Memory B cell (primary cell): ENCODE data around the gene DTX1.
"Not testable (repeated sequence)": the region's sequence is repeated elsewhere in the genome, so short reads cannot be mapped to it uniquely, and the experiment has no call there.

ENCODE experiments used
- ATAC-seq: fragments of 150-1000 bp; cut with Tn5 transposase; 2 replicates; pipeline ENCODE4 v1.10.0; 2021; ENCODE audit warnings: low read depth, mild to moderate bottlenecking, moderate library complexity
- DNase-seq, 2 donors: peaks; one replicate each; pipeline ENCODE4 v3.0.0; 2022; ENCODE audit warnings: low spot score in 2 of 2
- H3K27ac Mint-ChIP-seq: one replicate; pipeline ENCODE4 v1.8.0; 2022; ENCODE audit warnings: mild to moderate bottlenecking, moderate library complexity, mixed read lengths
- H3K27me3 Mint-ChIP-seq: one replicate; pipeline ENCODE4 v1.8.0; 2022; ENCODE audit warnings: mixed read lengths
- H3K36me3 Mint-ChIP-seq: one replicate; pipeline ENCODE4 v1.8.0; 2022; ENCODE audit warnings: mild to moderate bottlenecking, mixed read lengths
- H3K4me1 Mint-ChIP-seq: one replicate; pipeline ENCODE4 v1.8.0; 2022; ENCODE audit warnings: mixed read lengths
- H3K4me3 Mint-ChIP-seq: one replicate; pipeline ENCODE4 v1.8.0; 2022; ENCODE audit warnings: mild to moderate bottlenecking, moderate library complexity, mixed read lengths
- H3K9me3 Mint-ChIP-seq: one replicate; pipeline ENCODE4 v1.8.0; 2022; ENCODE audit warnings: mixed read lengths

Gene DTX1

GRCh38 chr12:113115455-113116126, 59.1 kb downstream of the DTX1 start:
- ATAC-seq, result no peak
- peaks cover 15% of the 10 kb centered on the region for H3K27me3 Mint-ChIP-seq

GRCh38 chr12:113116875-113117274, 60.3 kb downstream of the DTX1 start:
- H3K9me3 Mint-ChIP-seq, result no peaks in the 10 kb centered on the region

More at GRCh38 chr12:113115455-113116126, 59.1 kb downstream of the DTX1 start:
- Mint-ChIP-seq H3K36me3 (no peaks in the 10 kb centered on the region), H3K4me3 (no peak overlapping the region), H3K27ac (no peak overlapping the region), H3K9me3 (no peaks in the 10 kb centered on the region), H3K4me1 (peaks cover 4% of the 10 kb centered on the region)
- no peak for DNase-seq

DNA sequence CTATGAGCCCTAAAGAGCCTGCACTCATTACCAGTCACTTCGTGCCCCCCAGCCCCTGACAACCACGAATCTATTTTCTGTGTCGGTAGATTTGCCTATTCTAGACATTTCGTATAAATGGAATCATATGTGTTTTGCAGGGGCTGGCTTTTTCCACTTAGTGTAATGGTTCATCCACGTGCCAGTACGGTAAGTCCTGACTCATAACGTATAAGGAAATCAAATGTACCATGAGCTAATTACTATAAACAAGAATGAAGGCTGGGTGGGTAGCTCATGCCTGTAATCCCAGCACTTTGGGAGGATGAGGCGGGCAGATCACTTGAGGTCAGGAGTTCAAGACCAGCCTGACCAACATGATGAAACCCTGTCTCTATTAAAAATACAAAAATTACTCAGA, 61.2 kb downstream of the DTX1 start:
- H3K27ac Mint-ChIP-seq, H3K9me3 Mint-ChIP-seq, DNase-seq, H3K36me3 Mint-ChIP-seq, H3K4me3 Mint-ChIP-seq, H3K4me1 Mint-ChIP-seq, ATAC-seq: not testable (repeated sequence)
- peaks cover 14% of the 10 kb centered on the region for H3K27me3 Mint-ChIP-seq

More at GRCh38 chr12:113116875-113117274, 60.3 kb downstream of the DTX1 start:
- ATAC-seq (no peak), DNase-seq (no peak)
- Mint-ChIP-seq H3K27ac (no peak overlapping the region), H3K27me3 (peaks cover 15% of the 10 kb centered on the region), H3K4me1 (peaks cover 4% of the 10 kb centered on the region), H3K36me3 (no peaks in the 10 kb centered on the region), H3K4me3 (no peak overlapping the region)

GRCh38 chr12:113118142-113118541, 61.6 kb downstream of the DTX1 start:
- Mint-ChIP-seq H3K27me3 (peaks cover 11% of the 10 kb centered on the region), H3K4me3 (no peak overlapping the region), H3K36me3 (peaks cover under 1% of the 10 kb centered on the region), H3K27ac (no peak overlapping the region), H3K9me3 (peaks cover under 1% of the 10 kb centered on the region), H3K4me1 (peaks cover 4% of the 10 kb centered on the region)
- ATAC-seq (no peak), DNase-seq (no peak)

DNA sequence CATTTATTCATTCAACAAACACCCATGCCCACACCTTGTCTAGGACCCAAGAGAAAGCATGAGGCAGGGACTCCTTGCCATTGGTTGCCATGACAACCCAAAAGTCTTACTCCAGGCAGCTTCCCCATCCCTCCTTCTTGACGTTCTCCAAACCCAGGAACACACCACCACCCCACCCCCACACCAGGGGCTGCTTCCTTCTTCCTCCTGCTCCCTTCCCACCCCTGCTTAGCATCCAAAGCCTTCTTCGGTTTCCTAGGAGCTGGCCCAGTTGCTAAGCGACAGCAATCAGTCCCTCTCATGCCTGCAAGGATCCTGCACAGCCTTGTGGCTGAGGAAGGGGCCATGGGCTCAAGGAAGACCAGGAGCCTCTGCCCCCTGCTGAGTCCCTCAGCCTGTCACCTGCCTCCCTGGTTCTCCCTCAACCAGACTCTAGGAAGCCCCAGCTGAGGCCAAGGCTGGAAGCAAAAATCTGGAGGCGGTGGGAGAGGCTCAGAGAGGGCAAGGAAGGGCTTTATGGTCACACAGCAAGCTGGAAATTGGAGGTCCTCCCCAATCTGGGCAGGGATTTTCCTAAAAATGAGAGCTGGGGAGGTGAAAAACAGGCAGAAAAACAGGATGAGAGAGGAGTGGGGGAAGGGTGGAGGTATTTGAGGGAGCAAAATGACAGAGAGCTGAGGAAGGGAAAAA, 63.6 kb downstream of the DTX1 start:
- peaks cover 2% of the 10 kb centered on the region for H3K36me3 Mint-ChIP-seq
- H3K4me3 Mint-ChIP-seq, result no peak overlapping the region
- H3K27ac Mint-ChIP-seq, result no peak overlapping the region
- peaks cover 2% of the 10 kb centered on the region for H3K9me3 Mint-ChIP-seq
- peaks cover 8% of the 10 kb centered on the region for H3K27me3 Mint-ChIP-seq
- peaks cover 4% of the 10 kb centered on the region for H3K4me1 Mint-ChIP-seq
- no peak for DNase-seq
- no peak for ATAC-seq

DNA sequence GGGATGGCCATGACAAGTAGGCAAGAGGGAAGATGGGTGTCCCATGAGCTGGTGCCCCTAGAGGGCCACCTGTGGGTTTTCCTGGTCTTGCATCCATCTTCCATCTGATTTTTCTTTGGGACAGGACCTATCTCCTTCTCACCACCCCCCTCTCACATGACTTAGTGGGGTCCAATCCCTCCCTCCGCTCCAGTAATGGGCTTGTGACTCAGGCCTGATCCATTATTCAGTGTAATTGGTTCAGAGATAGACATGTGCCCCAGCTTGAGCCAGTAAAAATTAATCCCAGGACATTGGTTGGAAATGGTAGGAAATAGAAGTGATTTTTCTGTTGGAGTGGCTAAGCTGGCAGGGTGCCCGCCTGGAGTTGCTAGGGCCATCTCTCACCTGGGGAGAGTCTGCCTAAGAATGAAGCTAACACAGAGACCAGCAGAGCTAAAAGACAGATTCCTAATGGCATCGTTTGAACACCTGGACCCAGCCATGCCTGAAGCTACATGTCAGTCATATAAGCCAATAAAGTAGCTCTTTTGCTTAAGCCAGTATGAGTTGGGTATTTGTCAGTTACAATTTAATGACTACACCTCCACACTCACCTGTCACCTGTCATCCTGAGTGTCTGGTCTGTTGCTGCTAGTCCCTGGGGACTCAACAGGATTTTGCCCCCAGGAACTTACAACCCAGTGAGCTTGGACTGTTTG, 64.3 kb downstream of the DTX1 start:
- Mint-ChIP-seq H3K36me3 (peaks cover 2% of the 10 kb centered on the region), H3K27me3 (peaks cover 10% of the 10 kb centered on the region), H3K4me1 (peaks cover 4% of the 10 kb centered on the region), H3K27ac (no peak overlapping the region), H3K9me3 (peaks cover 2% of the 10 kb centered on the region), H3K4me3 (no peak overlapping the region)
- ATAC-seq, result peak; percentile 32
- DNase-seq, result no peak

DNA sequence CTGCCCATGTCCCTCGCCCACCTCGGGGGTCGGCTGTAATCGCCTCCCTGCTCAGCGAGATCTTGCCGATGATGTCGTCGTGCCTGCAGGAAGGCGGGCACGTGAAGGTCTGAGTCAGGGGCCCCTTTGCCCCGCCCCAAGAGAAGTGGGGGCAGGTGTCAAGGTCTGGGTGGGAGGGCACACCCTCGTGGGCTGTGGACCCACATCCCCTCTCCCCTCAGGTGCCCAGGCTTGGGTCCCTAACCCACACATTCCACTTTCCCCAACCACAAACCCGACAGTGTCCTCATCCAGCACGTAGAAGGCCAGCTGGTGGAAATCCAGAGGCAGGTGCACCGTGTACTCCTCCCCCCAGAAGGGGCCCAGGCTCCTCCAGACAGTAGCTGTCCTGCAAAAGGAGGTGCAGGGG, 71.3 kb downstream of the DTX1 start:
- Mint-ChIP-seq H3K4me3 (no peak overlapping the region), H3K27me3 (peaks cover 6% of the 10 kb centered on the region), H3K4me1 (peaks cover 25% of the 10 kb centered on the region), H3K9me3 (peaks cover 2% of the 10 kb centered on the region), H3K36me3 (peaks cover 2% of the 10 kb centered on the region), H3K27ac (no peak overlapping the region)
- no peak for ATAC-seq
- no peak for DNase-seq

GRCh38 chr12:113128802-113129663, 72.5 kb downstream of the DTX1 start:
- Mint-ChIP-seq H3K4me3 (no peak overlapping the region), H3K27me3 (peaks cover 5% of the 10 kb centered on the region), H3K4me1 (peaks cover 25% of the 10 kb centered on the region)

DNA sequence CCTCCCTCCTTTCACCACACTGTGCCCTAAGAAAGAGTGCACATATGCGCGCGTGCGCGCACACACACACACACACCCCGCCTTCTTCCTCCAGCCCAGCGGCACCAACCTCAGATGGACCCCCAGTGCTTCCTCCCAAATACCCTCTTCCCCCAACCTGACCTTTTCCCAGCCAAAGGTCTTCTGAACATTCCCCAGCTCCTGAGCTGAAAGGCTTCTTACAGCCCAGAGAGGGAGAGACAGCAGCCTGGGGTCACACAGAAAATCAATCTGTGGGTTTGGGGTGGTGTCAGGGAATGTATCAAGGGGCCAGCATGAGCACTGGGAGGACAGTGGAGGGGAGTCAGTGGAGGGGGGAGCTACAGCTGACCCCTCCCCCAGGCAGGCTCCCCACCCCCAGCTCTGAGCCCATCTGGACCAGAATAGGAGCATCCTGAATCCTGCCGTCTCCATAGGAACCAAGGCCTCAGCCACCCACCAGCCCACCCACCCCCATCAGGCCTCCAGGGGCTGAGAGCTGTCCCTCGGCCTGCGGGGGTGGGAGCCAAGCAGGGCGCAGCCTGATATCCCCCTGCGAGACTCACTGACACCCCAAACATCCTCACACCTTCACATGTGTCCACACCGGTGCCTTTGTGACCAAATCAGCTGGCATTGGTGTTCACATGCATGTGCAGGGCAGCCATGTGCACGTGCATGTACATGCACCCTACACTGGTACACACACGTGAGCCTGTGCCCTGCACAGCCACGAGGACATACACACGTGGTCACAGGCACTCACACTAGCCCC, 73.3 kb downstream of the DTX1 start:
- Mint-ChIP-seq H3K9me3 (no peaks in the 10 kb centered on the region), H3K27me3 (peaks cover 5% of the 10 kb centered on the region), H3K4me3 (peak overlapping the region; percentile 47), H3K36me3 (no peaks in the 10 kb centered on the region), H3K27ac (peak overlapping the region; percentile 79), H3K4me1 (peaks cover 25% of the 10 kb centered on the region)
- no peak for ATAC-seq
- DNase-seq, result no peak

More at GRCh38 chr12:113128802-113129663, 72.5 kb downstream of the DTX1 start:
- peak; percentile 66 for ATAC-seq
- peak overlapping the region; percentile 17 for H3K27ac Mint-ChIP-seq
- no peaks in the 10 kb centered on the region for H3K9me3 Mint-ChIP-seq
- DNase-seq, result no peak
- no peaks in the 10 kb centered on the region for H3K36me3 Mint-ChIP-seq

DNA sequence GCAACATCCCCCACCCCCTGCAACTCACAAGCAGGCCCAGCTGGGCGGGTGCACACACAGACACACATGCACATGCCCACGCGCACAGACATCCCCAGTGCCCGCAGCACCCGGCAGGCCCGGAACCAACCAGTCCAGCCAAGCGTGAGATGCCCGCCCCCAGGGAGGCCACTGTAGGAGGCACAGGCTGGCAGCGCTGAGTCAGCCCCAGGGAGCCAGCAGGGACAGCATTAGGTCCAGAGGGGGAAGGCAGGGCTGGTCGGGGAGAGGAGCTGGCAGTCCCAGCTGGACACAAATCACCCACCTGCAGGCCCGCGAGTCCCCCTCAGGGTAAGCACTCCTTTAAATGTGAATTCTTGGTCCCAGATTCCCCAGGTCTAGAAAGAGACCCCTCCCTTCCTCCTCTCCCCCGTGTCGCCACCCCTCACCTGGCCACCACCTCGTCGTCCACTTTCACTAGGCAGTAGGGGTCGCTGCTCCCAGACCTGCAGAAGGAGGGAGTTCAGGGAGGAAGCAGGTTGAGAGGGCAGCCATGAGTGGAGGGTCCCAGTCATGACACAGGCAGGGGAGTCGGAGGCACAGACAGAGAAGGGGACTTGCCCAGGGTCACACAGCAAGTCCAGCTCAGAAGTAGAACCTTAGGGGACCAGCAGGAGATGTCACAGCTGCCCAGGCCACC, 74.1 kb downstream of the DTX1 start:
- peak; percentile 86 for ATAC-seq
- Mint-ChIP-seq H3K9me3 (no peaks in the 10 kb centered on the region), H3K27me3 (peaks cover 8% of the 10 kb centered on the region), H3K36me3 (no peaks in the 10 kb centered on the region), H3K4me1 (peaks cover 29% of the 10 kb centered on the region), H3K27ac (peak overlapping the region; percentile 79), H3K4me3 (peak overlapping the region; percentile 47)
- DNase-seq, result peak; percentile 41 to 51

DNA sequence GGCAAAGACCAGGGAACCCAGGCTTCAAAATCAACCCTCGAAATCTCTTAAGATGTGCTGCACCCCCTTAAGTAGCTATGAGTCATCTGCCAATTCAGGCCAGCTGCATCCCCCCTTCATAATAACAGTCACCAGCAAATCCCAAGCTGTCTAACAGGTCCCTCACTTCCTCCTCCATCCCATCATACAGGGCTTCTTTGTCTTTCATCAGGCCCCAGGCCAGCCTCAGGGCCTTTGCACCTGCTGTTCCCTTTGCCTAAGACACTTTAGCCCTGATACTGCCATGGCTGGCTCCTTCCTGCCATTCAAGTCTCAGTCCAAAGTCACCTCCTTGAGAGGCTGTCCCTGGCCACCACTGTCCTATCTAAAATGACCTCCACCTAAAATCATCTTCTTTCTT, 75.0 kb downstream of the DTX1 start:
- Mint-ChIP-seq H3K4me1 (peaks cover 33% of the 10 kb centered on the region), H3K9me3 (no peaks in the 10 kb centered on the region), H3K36me3 (no peaks in the 10 kb centered on the region), H3K27me3 (peaks cover 10% of the 10 kb centered on the region), H3K27ac (no peak overlapping the region), H3K4me3 (no peak overlapping the region)
- ATAC-seq (no peak), DNase-seq (no peak)

GRCh38 chr12:113133036-113133435, 76.5 kb downstream of the DTX1 start:
- Mint-ChIP-seq H3K4me1 (peaks cover 33% of the 10 kb centered on the region), H3K27ac (no peak overlapping the region), H3K27me3 (peaks cover 10% of the 10 kb centered on the region), H3K9me3 (no peaks in the 10 kb centered on the region), H3K36me3 (no peaks in the 10 kb centered on the region), H3K4me3 (no peak overlapping the region)
- DNase-seq, result no peak
- no peak for ATAC-seq
